ENCODE results near the gene RRAS2. TPM values are rescaled to one million over a fixed set of nuclear protein-coding genes. Genes with fewer than 3 reads are reported as not detected.

The RRAS2 gene
- total and polyA plus RNA-seq, 2 donors, result 25.3 to 30.4 TPM

DNA sequence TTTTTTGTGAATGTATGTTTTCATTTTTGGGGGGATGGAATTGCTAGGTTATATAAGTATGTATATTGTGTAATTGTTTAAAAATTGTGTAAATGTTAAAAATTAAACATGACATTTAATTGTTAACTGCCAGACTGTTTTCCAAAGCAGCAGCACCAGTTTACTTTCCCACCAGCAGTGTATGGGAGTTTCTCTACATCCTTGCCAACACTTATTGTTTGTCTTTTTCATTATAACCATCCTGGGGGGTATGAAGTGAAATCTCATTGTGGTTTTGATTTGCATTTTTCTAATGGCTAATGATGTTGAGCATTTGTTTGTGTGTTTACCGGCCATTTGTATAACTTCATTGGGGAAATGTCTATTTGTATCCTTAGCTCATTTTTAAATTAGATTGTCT lies 31.7 kb upstream of the RRAS2 start:
- H3K9me3 ChIP-seq (ENCODE audit: control insufficient read depth in 2 of 2, insufficient read depth in 1 of 2, low read length in 1 of 2), result no peaks in the 10 kb centered on the region
- 97% methylated on average over 1 of the region's 1 CpG for WGBS
- H3K27me3 ChIP-seq (ENCODE audit: control insufficient read depth in 2 of 2, insufficient read depth in 1 of 2, low read length in 1 of 2), result no peaks in the 10 kb centered on the region
- DNase-seq (ENCODE audit: low read depth in 6 of 9, low spot score in 9 of 9), result no peak
- H3K4me3 ChIP-seq (ENCODE audit: low read length in 2 of 2), result no peak overlapping the region
- H3K27ac ChIP-seq (ENCODE audit: low read depth in 1 of 2, low read length in 1 of 2), result no peak overlapping the region
- H3K4me1 ChIP-seq (ENCODE audit: control insufficient read depth in 2 of 2, insufficient read depth in 2 of 2, low read length in 2 of 2), result peaks cover 0 to 7% of the 10 kb centered on the region in 2 donors
- no peaks in the 10 kb centered on the region for H3K36me3 ChIP-seq (ENCODE audit: control insufficient read depth in 2 of 2, insufficient read depth in 2 of 2, low read length in 1 of 2)

DNA sequence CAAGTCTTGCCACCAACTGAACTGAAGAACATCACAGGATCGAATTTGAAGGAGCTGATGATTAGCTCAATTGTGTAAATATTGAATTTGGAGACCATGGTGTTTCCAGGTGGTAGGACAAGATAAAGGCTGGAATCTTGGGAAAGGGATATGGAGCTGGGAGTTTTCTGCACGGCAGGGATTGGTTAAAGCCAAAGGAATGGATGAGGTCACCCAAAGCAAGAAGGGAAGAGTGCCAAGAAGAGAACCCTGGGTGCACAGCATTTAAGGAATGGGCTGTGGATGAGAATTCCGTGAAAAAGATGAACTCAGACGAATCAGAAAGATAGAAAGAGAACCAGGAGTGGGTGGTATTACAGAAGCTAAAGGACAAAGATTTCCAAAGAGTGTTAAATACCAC lies 29.4 kb upstream of the RRAS2 start:
- peaks cover 0 to 4% of the 10 kb centered on the region in 2 donors for H3K4me1 ChIP-seq (ENCODE audit: control insufficient read depth in 2 of 2, insufficient read depth in 2 of 2, low read length in 2 of 2)
- no peaks in the 10 kb centered on the region for H3K36me3 ChIP-seq (ENCODE audit: control insufficient read depth in 2 of 2, insufficient read depth in 2 of 2, low read length in 1 of 2)
- no peaks in the 10 kb centered on the region for H3K9me3 ChIP-seq (ENCODE audit: control insufficient read depth in 2 of 2, insufficient read depth in 1 of 2, low read length in 1 of 2)
- no peaks in the 10 kb centered on the region for H3K27me3 ChIP-seq (ENCODE audit: control insufficient read depth in 2 of 2, insufficient read depth in 1 of 2, low read length in 1 of 2)
- H3K27ac ChIP-seq (ENCODE audit: low read depth in 1 of 2, low read length in 1 of 2), result no peak overlapping the region
- no peak for DNase-seq (ENCODE audit: low read depth in 6 of 9, low spot score in 9 of 9)
- H3K4me3 ChIP-seq (ENCODE audit: low read length in 2 of 2), result no peak overlapping the region
- WGBS, result 97% methylated on average over 4 of the region's 4 CpGs

DNA sequence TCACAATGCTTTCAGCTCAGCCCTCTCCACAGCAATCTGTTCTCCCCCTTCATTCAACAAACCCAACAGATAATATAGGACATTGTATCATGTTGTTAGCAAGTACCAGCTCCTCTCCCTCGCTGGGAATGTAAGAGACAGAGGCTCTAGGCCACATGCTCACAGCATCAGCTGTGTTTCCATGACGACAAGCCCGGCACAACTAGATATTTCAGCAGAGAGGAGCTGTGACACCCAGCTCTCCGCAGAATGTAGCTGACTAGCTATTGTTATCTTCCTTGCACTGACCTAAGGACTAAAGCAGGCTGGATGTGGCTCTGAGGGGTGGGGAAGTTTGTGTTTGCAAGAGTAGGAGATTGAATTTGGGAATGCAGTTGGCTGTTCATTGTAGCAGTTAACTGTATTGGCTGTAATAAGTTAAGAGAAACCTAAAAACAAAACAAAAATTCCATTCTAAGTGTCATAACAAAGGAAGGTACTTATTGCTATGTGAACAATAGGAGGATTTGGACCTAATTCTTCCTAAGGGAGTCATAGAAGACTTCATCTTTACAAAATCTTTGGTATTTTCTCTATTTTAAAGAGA lies 28.0 kb upstream of the RRAS2 start:
- DNase-seq (ENCODE audit: low read depth in 6 of 9, low spot score in 9 of 9), result peak in 6 of 9 donors; percentile 6 to 59 (median 20)
- Histone ChIP-seq H3K4me1 (ENCODE audit: control insufficient read depth in 2 of 2, insufficient read depth in 2 of 2, low read length in 2 of 2) (peaks cover 0 to 4% of the 10 kb centered on the region in 2 donors), H3K36me3 (ENCODE audit: control insufficient read depth in 2 of 2, insufficient read depth in 2 of 2, low read length in 1 of 2) (no peaks in the 10 kb centered on the region), H3K27ac (ENCODE audit: low read depth in 1 of 2, low read length in 1 of 2) (no peak overlapping the region), H3K27me3 (ENCODE audit: control insufficient read depth in 2 of 2, insufficient read depth in 1 of 2, low read length in 1 of 2) (no peaks in the 10 kb centered on the region), H3K9me3 (ENCODE audit: control insufficient read depth in 2 of 2, insufficient read depth in 1 of 2, low read length in 1 of 2) (no peaks in the 10 kb centered on the region), H3K4me3 (ENCODE audit: low read length in 2 of 2) (no peak overlapping the region)
- 64% methylated on average over 4 of the region's 4 CpGs for WGBS

DNA sequence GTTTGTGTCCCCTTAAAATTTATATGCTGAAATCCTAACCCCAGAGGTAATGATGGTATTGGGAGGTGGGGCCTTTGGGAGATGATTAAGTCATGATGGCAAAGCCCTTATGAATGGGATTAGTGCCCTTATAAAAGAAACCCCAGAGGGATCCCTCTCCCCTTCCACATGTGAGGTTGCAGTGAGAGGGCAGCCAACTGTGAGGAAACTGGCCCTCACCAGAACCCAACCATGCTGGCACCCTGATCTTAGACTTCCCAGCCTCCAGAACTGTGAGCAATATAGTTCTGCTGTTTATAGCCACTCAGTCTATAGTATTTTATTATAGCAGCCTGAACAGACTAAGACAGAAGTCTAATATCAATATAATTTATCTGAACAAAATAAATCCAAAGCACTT lies 27.1 kb upstream of the RRAS2 start:
- Histone ChIP-seq H3K4me3 (ENCODE audit: low read length in 2 of 2) (no peak overlapping the region), H3K27me3 (ENCODE audit: control insufficient read depth in 2 of 2, insufficient read depth in 1 of 2, low read length in 1 of 2) (peaks cover 0 to 9% of the 10 kb centered on the region in 2 donors), H3K4me1 (ENCODE audit: control insufficient read depth in 2 of 2, insufficient read depth in 2 of 2, low read length in 2 of 2) (peaks cover 4% of the 10 kb centered on the region in 2 donors), H3K27ac (ENCODE audit: low read depth in 1 of 2, low read length in 1 of 2) (no peak overlapping the region), H3K9me3 (ENCODE audit: control insufficient read depth in 2 of 2, insufficient read depth in 1 of 2, low read length in 1 of 2) (no peaks in the 10 kb centered on the region), H3K36me3 (ENCODE audit: control insufficient read depth in 2 of 2, insufficient read depth in 2 of 2, low read length in 1 of 2) (no peaks in the 10 kb centered on the region)
- no peak for DNase-seq (ENCODE audit: low read depth in 6 of 9, low spot score in 9 of 9)

DNA sequence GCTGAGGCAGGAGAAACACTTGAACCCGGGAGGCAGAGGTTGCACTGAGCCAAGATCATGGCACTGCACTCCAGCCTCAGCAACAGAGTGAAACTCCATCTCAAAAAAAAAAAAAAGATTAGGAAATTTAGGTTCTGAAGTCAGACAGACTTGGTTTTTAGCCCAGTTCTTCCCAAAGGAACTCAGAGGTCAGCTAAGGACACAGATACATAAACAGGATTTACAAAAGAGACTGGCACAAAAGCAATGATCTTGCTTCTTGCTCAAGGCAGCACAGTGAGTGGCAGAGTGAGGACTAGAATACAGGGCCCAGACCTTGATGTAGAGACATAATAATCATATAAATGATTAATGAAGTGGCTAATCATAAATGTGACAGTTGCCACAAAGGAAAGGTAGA lies 25.4 kb upstream of the RRAS2 start:
- 93% methylated on average over 1 of the region's 1 CpG for WGBS
- H3K9me3 ChIP-seq (ENCODE audit: control insufficient read depth in 2 of 2, insufficient read depth in 1 of 2, low read length in 1 of 2), result no peaks in the 10 kb centered on the region

DNA sequence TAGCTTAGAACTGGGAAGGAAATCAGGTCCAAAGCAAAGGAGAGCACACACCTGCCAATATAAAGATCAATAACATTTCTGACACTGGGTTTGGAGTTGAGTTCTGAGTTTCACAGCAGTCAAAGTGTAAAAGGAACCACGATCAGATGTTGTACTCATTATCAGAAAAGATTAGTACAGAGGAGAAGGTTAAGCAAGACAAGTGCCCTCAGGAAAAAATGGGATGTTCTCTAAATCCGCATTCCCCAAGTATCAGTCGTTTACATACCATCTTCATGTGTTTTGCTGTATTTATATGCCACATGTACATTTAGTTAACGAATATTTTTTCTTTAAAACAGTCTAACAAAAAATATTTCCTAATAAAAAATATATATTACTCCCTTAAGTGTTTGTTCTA lies 23.0 kb upstream of the RRAS2 start:
- peaks cover 3 to 16% of the 10 kb centered on the region in 2 donors for H3K27me3 ChIP-seq (ENCODE audit: control insufficient read depth in 2 of 2, insufficient read depth in 1 of 2, low read length in 1 of 2)
- WGBS, result 95% methylated on average over 4 of the region's 4 CpGs
- H3K36me3 ChIP-seq (ENCODE audit: control insufficient read depth in 2 of 2, insufficient read depth in 2 of 2, low read length in 1 of 2), result no peaks in the 10 kb centered on the region
- no peak overlapping the region for H3K27ac ChIP-seq (ENCODE audit: low read depth in 1 of 2, low read length in 1 of 2)
- no peak overlapping the region for H3K4me3 ChIP-seq (ENCODE audit: low read length in 2 of 2)
- H3K9me3 ChIP-seq (ENCODE audit: control insufficient read depth in 2 of 2, insufficient read depth in 1 of 2, low read length in 1 of 2), result no peaks in the 10 kb centered on the region
- H3K4me1 ChIP-seq (ENCODE audit: control insufficient read depth in 2 of 2, insufficient read depth in 2 of 2, low read length in 2 of 2), result peaks cover 0 to 8% of the 10 kb centered on the region in 2 donors
- no peak for DNase-seq (ENCODE audit: low read depth in 6 of 9, low spot score in 9 of 9)

More for the DNA sequence above, 25.4 kb upstream of the RRAS2 start:
- no peak for DNase-seq (ENCODE audit: low read depth in 6 of 9, low spot score in 9 of 9)
- peaks cover 3 to 16% of the 10 kb centered on the region in 2 donors for H3K27me3 ChIP-seq (ENCODE audit: control insufficient read depth in 2 of 2, insufficient read depth in 1 of 2, low read length in 1 of 2)
- H3K27ac ChIP-seq (ENCODE audit: low read depth in 1 of 2, low read length in 1 of 2), result no peak overlapping the region
- H3K4me3 ChIP-seq (ENCODE audit: low read length in 2 of 2), result no peak overlapping the region
- H3K36me3 ChIP-seq (ENCODE audit: control insufficient read depth in 2 of 2, insufficient read depth in 2 of 2, low read length in 1 of 2), result no peaks in the 10 kb centered on the region
- peaks cover 4 to 8% of the 10 kb centered on the region in 2 donors for H3K4me1 ChIP-seq (ENCODE audit: control insufficient read depth in 2 of 2, insufficient read depth in 2 of 2, low read length in 2 of 2)

DNA sequence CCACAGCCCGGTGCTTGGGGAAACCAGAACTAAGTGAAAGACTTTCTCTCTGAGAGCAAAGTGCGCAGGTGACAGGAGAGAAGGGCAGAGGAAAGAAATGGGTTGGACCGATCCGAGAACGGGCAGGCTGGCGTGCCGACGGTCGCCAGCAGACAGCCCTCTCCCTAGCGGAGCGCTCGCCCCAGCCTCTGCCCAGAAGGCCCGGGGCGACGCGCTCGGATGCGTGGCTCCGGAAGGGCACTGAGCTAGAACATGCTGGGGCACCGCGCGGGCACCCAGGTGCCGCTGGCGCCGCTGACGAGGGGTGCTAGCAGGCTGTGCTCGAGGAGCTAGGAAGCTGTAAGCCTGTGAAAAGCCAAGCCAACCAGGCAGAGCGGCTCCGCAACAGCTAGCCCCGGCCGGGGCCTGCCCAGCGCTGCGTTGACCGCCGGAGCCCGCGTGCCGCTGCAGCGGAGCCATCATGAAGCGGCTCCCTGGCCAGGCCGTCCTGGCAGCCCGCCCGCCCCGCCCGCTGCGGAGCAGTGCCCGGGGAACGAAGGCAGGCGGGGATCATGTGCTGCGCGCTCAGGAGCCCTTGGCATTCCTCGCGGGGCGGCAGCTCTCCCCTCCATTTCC lies 22.1 kb upstream of the RRAS2 start:
- DNase-seq (ENCODE audit: low read depth in 6 of 9, low spot score in 9 of 9), result peak in 6 of 9 donors; percentile 21 to 65 (median 32)
- Histone ChIP-seq H3K9me3 (ENCODE audit: control insufficient read depth in 2 of 2, insufficient read depth in 1 of 2, low read length in 1 of 2) (no peaks in the 10 kb centered on the region), H3K36me3 (ENCODE audit: control insufficient read depth in 2 of 2, insufficient read depth in 2 of 2, low read length in 1 of 2) (no peaks in the 10 kb centered on the region), H3K27ac (ENCODE audit: low read depth in 1 of 2, low read length in 1 of 2) (no peak overlapping the region), H3K27me3 (ENCODE audit: control insufficient read depth in 2 of 2, insufficient read depth in 1 of 2, low read length in 1 of 2) (peaks cover 3 to 16% of the 10 kb centered on the region in 2 donors), H3K4me1 (ENCODE audit: control insufficient read depth in 2 of 2, insufficient read depth in 2 of 2, low read length in 2 of 2) (peaks cover 0 to 8% of the 10 kb centered on the region in 2 donors), H3K4me3 (ENCODE audit: low read length in 2 of 2) (peak overlapping the region; percentile 37 to 55)
- under 1% methylated on average over 54 of the region's 54 CpGs for WGBS

DNA sequence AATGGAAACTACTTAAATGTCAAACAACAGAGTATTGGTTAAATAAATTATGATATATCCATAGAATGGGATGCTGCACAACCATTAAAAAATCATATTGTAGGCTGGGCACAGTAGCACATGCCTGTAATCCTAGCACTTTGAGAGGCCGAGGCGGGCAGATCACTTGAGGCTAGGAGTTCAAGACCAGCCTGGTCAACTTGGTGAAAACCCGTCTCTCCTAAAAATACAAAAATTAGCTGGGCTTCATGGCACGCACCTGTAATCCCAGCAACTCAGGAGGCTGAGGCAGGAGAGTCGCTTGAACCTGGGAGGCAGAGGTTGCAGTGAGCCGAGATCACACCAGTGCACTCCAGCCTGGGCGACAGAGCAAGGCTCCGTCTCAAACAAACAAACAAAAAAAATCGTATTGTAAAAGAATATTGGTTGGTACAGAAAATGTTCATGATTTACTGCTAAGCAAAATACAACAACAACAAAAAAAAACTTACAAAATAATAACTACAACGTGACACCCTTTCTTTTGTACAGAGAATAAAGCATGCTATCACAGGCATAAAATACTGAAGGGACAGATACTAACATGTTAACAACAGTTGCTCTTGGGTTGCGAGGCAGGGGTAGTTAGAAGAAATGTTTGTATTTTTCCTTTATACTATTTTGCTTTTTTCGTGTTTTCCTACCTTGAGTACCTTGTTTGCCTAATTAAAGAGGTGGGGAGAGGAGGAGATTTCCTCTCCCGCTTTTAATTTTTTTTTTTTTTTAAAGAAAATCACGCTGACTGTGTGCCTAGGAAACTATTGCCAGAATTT lies 21.3 kb upstream of the RRAS2 start:
- WGBS, result 79% methylated on average over 14 of the region's 14 CpGs
- Histone ChIP-seq H3K4me1 (ENCODE audit: control insufficient read depth in 2 of 2, insufficient read depth in 2 of 2, low read length in 2 of 2) (peaks cover 0 to 8% of the 10 kb centered on the region in 2 donors), H3K27me3 (ENCODE audit: control insufficient read depth in 2 of 2, insufficient read depth in 1 of 2, low read length in 1 of 2) (peaks cover 3 to 16% of the 10 kb centered on the region in 2 donors), H3K4me3 (ENCODE audit: low read length in 2 of 2) (peak overlapping the region; percentile 37 to 55), H3K9me3 (ENCODE audit: control insufficient read depth in 2 of 2, insufficient read depth in 1 of 2, low read length in 1 of 2) (no peaks in the 10 kb centered on the region), H3K27ac (ENCODE audit: low read depth in 1 of 2, low read length in 1 of 2) (no peak overlapping the region), H3K36me3 (ENCODE audit: control insufficient read depth in 2 of 2, insufficient read depth in 2 of 2, low read length in 1 of 2) (no peaks in the 10 kb centered on the region)
- DNase-seq (ENCODE audit: low read depth in 6 of 9, low spot score in 9 of 9), result no peak

DNA sequence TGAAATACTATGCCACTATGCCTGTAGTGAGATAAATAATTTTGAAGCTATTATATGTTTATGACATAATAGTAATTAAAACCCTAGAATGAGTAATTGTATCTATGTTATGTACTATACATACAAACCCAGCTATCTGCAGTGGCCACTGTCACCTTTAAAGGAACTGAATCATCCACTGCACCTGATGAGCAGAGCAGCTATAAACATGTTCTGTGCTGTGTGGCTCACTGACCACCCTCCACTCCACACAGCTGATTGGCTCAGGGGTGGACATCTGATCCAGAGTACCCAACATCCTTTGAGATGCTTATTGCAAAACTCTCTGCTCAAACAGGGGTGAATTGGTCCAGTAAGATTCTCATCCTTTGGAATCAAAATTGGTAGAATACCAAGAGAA lies 19.2 kb upstream of the RRAS2 start:
- no peaks in the 10 kb centered on the region for H3K36me3 ChIP-seq (ENCODE audit: control insufficient read depth in 2 of 2, insufficient read depth in 2 of 2, low read length in 1 of 2)
- H3K4me1 ChIP-seq (ENCODE audit: control insufficient read depth in 2 of 2, insufficient read depth in 2 of 2, low read length in 2 of 2), result peaks cover 0 to 8% of the 10 kb centered on the region in 2 donors
- H3K27me3 ChIP-seq (ENCODE audit: control insufficient read depth in 2 of 2, insufficient read depth in 1 of 2, low read length in 1 of 2), result peaks cover 3 to 16% of the 10 kb centered on the region in 2 donors
- no peak for DNase-seq (ENCODE audit: low read depth in 6 of 9, low spot score in 9 of 9)
- H3K9me3 ChIP-seq (ENCODE audit: control insufficient read depth in 2 of 2, insufficient read depth in 1 of 2, low read length in 1 of 2), result no peaks in the 10 kb centered on the region
- H3K4me3 ChIP-seq (ENCODE audit: low read length in 2 of 2), result no peak overlapping the region
- no peak overlapping the region for H3K27ac ChIP-seq (ENCODE audit: low read depth in 1 of 2, low read length in 1 of 2)

Data from thymus (tissue), 11 donors.